HG02870 (cell line): ENCODE measurements around the gene FRS2.
"Not testable (repeated sequence)": the region's sequence is repeated elsewhere in the genome, so short reads cannot be mapped to it uniquely, and the experiment has no call there.

Experiments
- ATAC-seq: cut with Tn5 transposase; IDR thresholded peaks from one replicate; pipeline ENCODE4 v1.9.1; 2021; ENCODE audit warnings: mild to moderate bottlenecking, moderate library complexity; ENCODE audit not compliant: unreplicated experiment

The FRS2 gene

GRCh38 chr12:69570545-69571399 lies 100.6 kb downstream of the FRS2 start:
- peak; percentile 73 for ATAC-seq

- ATAC-seq = no peak
Observed at GRCh38 chr12:69575346-69575745, 105.2 kb downstream of the FRS2 start.

- no peak for ATAC-seq
Observed at GRCh38 chr12:69578283-69578682, 108.1 kb downstream of the FRS2 start.

GRCh38 chr12:69579029-69579428 lies 108.8 kb downstream of the FRS2 start:
- ATAC-seq = peak; percentile 51

GRCh38 chr12:69580074-69580473 lies 109.9 kb downstream of the FRS2 start:
- ATAC-seq = no peak

GRCh38 chr12:69583203-69583602 lies 113.0 kb downstream of the FRS2 start:
- ATAC-seq = no peak

GRCh38 chr12:69585189-69586062 lies 115.2 kb downstream of the FRS2 start, which contains the start of gene CCT2:
Gene CCT2 (plus strand): TSS chr12:69585459. CDS start chr12:69585522, 63 bp downstream.
- ATAC-seq = peak; percentile 95

- no peak for ATAC-seq
Observed at GRCh38 chr12:69588527-69588926, 118.3 kb downstream of the FRS2 start.

GRCh38 chr12:69589082-69589481 lies 118.9 kb downstream of the FRS2 start:
- no peak for ATAC-seq

- ATAC-seq = no peak
Observed at GRCh38 chr12:69595689-69596088, 125.5 kb downstream of the FRS2 start.

GRCh38 chr12:69598174-69598753 lies 128.1 kb downstream of the FRS2 start:
- no peak for ATAC-seq

GRCh38 chr12:69600804-69601203 lies 130.6 kb downstream of the FRS2 start:
- no peak for ATAC-seq

GRCh38 chr12:69601962-69602685 lies 131.9 kb downstream of the FRS2 start:
- ATAC-seq = no peak

GRCh38 chr12:69602954-69603353 lies 132.8 kb downstream of the FRS2 start:
- ATAC-seq = no peak

- ATAC-seq = not testable (repeated sequence)
Observed at GRCh38 chr12:69603556-69603955, 133.4 kb downstream of the FRS2 start.

GRCh38 chr12:69604275-69604674 lies 134.1 kb downstream of the FRS2 start:
- ATAC-seq = not testable (repeated sequence)

GRCh38 chr12:69608114-69608513 lies 137.9 kb downstream of the FRS2 start:
- ATAC-seq = no peak

- no peak for ATAC-seq
Observed at GRCh38 chr12:69610126-69610525, 139.9 kb downstream of the FRS2 start.

- no peak for ATAC-seq
Observed at GRCh38 chr12:69610729-69611128, 140.5 kb downstream of the FRS2 start, which contains the start of gene LRRC10. Gene LRRC10 (minus strand): TSS chr12:69610907. CDS start chr12:69610838, 69 bp downstream.

GRCh38 chr12:69613351-69613750 lies 143.2 kb downstream of the FRS2 start:
- no peak for ATAC-seq
